Mesenchymal stem cell (in vitro differentiated cells and primary cell): ENCODE measurements around the gene IFT122.

ENCODE experiments used
- DNase-seq: peaks from one replicate; pipeline ENCODE4 v3.0.0-alpha.2; 2013
- H2AFZ ChIP-seq: one replicate; pipeline ENCODE4 v1.6.1; 2013; ENCODE audit warnings: low read depth, mild to moderate bottlenecking, control low read depth, inconsistent platforms, low read length, moderate library complexity
- H2AK5ac ChIP-seq: 2 replicates; pipeline ENCODE4 v1.6.1; 2013; ENCODE audit warnings: low read length, moderate library complexity, mild to moderate bottlenecking, inconsistent platforms; ENCODE audit not compliant: severe bottlenecking
- H2BK120ac ChIP-seq: one replicate; pipeline ENCODE4 v1.6.1; 2013; ENCODE audit warnings: low read depth, mild to moderate bottlenecking, inconsistent platforms, low read length, moderate library complexity
- H2BK12ac ChIP-seq, 2 experiments: one replicate each; pipeline ENCODE4 v1.6.1; 2013; ENCODE audit warnings: inconsistent platforms in 2 of 2, low read length in 2 of 2, mild to moderate bottlenecking in 2 of 2, moderate library complexity in 2 of 2, control low read depth in 1 of 2
- H2BK15ac ChIP-seq: one replicate; pipeline ENCODE4 v1.6.1; 2013; ENCODE audit warnings: mild to moderate bottlenecking, low read depth, inconsistent platforms; ENCODE audit not compliant: poor library complexity, severe bottlenecking
- H2BK5ac ChIP-seq: 2 replicates; pipeline ENCODE4 v1.6.1; 2013; ENCODE audit warnings: low read depth, mild to moderate bottlenecking, low read length, control low read depth, inconsistent platforms; ENCODE audit not compliant: poor library complexity, severe bottlenecking
- H3K14ac ChIP-seq, 2 experiments: one replicate each; pipeline ENCODE4 v1.6.1; 2013; ENCODE audit warnings: inconsistent platforms in 2 of 2, low read length in 2 of 2, control low read depth in 1 of 2, mild to moderate bottlenecking in 1 of 2, moderate library complexity in 1 of 2
- H3K18ac ChIP-seq, 2 experiments: one replicate each; pipeline ENCODE4 v1.6.1; 2013; ENCODE audit warnings: inconsistent platforms in 2 of 2, low read length in 2 of 2, control low read depth in 1 of 2, low read depth in 1 of 2, mild to moderate bottlenecking in 1 of 2
- H3K23ac ChIP-seq, 2 experiments: one replicate each; pipeline ENCODE4 v1.6.1; 2013; ENCODE audit warnings: inconsistent platforms in 2 of 2, low read length in 2 of 2, mild to moderate bottlenecking in 2 of 2, moderate library complexity in 2 of 2, control low read depth in 1 of 2
- H3K27ac ChIP-seq: 2 replicates; pipeline ENCODE4 v1.5.1; 2013; ENCODE audit warnings: mild to moderate bottlenecking, moderate library complexity, low read length, control low read depth, inconsistent platforms; ENCODE audit not compliant: poor library complexity, severe bottlenecking
- H3K27me3 ChIP-seq, 2 experiments: 2 replicates each; pipeline versions ENCODE4 v1.6.1 to v1.7.0; 2013; ENCODE audit warnings: low read length in 2 of 2, mild to moderate bottlenecking in 2 of 2, moderate library complexity in 2 of 2, control low read depth in 1 of 2, inconsistent platforms in 1 of 2; ENCODE audit not compliant: control insufficient read depth in 1 of 2, insufficient read depth in 1 of 2
- H3K36me3 ChIP-seq, 2 experiments: 2 replicates each; pipeline versions ENCODE4 v1.6.1 to v1.7.0; 2013; ENCODE audit warnings: low read length in 2 of 2, control low read depth in 1 of 2, inconsistent platforms in 1 of 2, low read depth in 1 of 2, mild to moderate bottlenecking in 1 of 2; ENCODE audit not compliant: insufficient read depth in 2 of 2, control insufficient read depth in 1 of 2
- H3K4ac ChIP-seq, 2 experiments: one replicate each; pipeline ENCODE4 v1.6.1; 2013; ENCODE audit warnings: inconsistent platforms in 2 of 2, low read length in 2 of 2, mild to moderate bottlenecking in 2 of 2, moderate library complexity in 2 of 2, control low read depth in 1 of 2, low read depth in 1 of 2
- H3K4me1 ChIP-seq: 2 replicates; pipeline ENCODE4 v1.6.1; 2013; ENCODE audit warnings: low read depth, low read length, control low read depth; ENCODE audit not compliant: control insufficient read depth, insufficient read depth
- H3K4me2 ChIP-seq: 2 replicates; pipeline ENCODE4 v1.6.1; 2013; ENCODE audit warnings: low read length, mild to moderate bottlenecking, inconsistent platforms; ENCODE audit not compliant: poor library complexity, severe bottlenecking
- H3K4me3 ChIP-seq, 2 experiments: 2 replicates each; pipeline versions ENCODE4 v1.5.1 to v1.7.0; 2013; ENCODE audit warnings: low read length in 2 of 2, mild to moderate bottlenecking in 2 of 2, control low read depth in 1 of 2, low read depth in 1 of 2; ENCODE audit not compliant: insufficient read depth in 1 of 2
- H3K79me1 ChIP-seq: replicated peaks from 2 replicates; pipeline ENCODE4 v1.6.1; 2013; ENCODE audit warnings: mild to moderate bottlenecking, control low read depth, low read length, inconsistent platforms; ENCODE audit not compliant: poor library complexity, severe bottlenecking
- H3K9ac ChIP-seq: 2 replicates; pipeline ENCODE4 v1.7.0; 2013; ENCODE audit warnings: mild to moderate bottlenecking, low read length, moderate library complexity
- H3K9me3 ChIP-seq: 2 replicates; pipeline ENCODE4 v1.7.0; 2013; ENCODE audit warnings: mild to moderate bottlenecking, low read length; ENCODE audit not compliant: control insufficient read depth
- H4K8ac ChIP-seq: one replicate; pipeline ENCODE4 v1.6.1; 2013; ENCODE audit warnings: inconsistent platforms, mild to moderate bottlenecking, low read length, moderate library complexity
- H4K91ac ChIP-seq: one replicate; pipeline ENCODE4 v1.6.1; 2013; ENCODE audit warnings: mild to moderate bottlenecking, low read length, inconsistent platforms
- WGBS: methylation state at CpG from one replicate; pipeline ENCODE4 v1.1.7; 2013; ENCODE audit warnings: mixed read lengths; 5-methylcytosine and 5-hydroxymethylcytosine counted together
- small RNA-seq: library from polyadenylated mRNA; stranded (forward); fragments of <200 nt; extraction: miRNeasy Mini kit (QIAGEN cat#:217004); gene quantifications from one replicate; pipeline ENCODE3, GENCODE V24; 2013; ENCODE audit warnings: low read depth

The IFT122 gene

GRCh38 chr3:129569856-129570255 lies 129.8 kb downstream of the IFT122 start:
- H3K9me3 ChIP-seq, result no peaks in the 10 kb centered on the region
- H3K27ac ChIP-seq, result no peak overlapping the region
- no peak overlapping the region for H3K14ac ChIP-seq
- no peak for DNase-seq
- no peaks in the 10 kb centered on the region for H3K27me3 ChIP-seq
- no peak overlapping the region for H2AFZ ChIP-seq
- no peak overlapping the region for H2BK12ac ChIP-seq
- no peak overlapping the region for H4K8ac ChIP-seq
- WGBS, result 99% methylated on average over 7 of the region's 7 CpGs
- no peak overlapping the region for H2BK15ac ChIP-seq
- H3K4me3 ChIP-seq, result no peak overlapping the region
- H3K79me1 ChIP-seq, result peaks cover 2% of the 10 kb centered on the region
- no peak overlapping the region for H4K91ac ChIP-seq
- H2BK120ac ChIP-seq, result no peak overlapping the region
- H3K18ac ChIP-seq, result no peak overlapping the region
- H3K23ac ChIP-seq, result no peak overlapping the region
- H2BK5ac ChIP-seq, result no peak overlapping the region
- no peak overlapping the region for H2AK5ac ChIP-seq
- H3K9ac ChIP-seq, result no peak overlapping the region
- H3K4me1 ChIP-seq, result peaks cover 3% of the 10 kb centered on the region
- H3K36me3 ChIP-seq, result peaks cover 85 to 93% of the 10 kb centered on the region in 2 experiments
- H3K4ac ChIP-seq, result no peak overlapping the region
- no peak overlapping the region for H3K4me2 ChIP-seq

Small RNA genes within 50 kb of the gene (small RNA-seq; reads per million reads assigned to genes)
- gene SNORA7B, result 4.6 reads per million, percentile 50 among the genes with 10 or more reads in this experiment
